ENCODE data around the gene CACNA1C.

Gene CACNA1C

GRCh38 chr12:2234646-2235350, 182.0 kb downstream of the CACNA1C start:
- no peaks in the 10 kb centered on the region for H3K36me3 ChIP-seq (ENCODE audit: insufficient read depth, low read length)
- no peak overlapping the region for H3K4me3 ChIP-seq (ENCODE audit: low read depth, low read length)
- H3K27ac ChIP-seq (ENCODE audit: low read depth, low read length): no peak overlapping the region
- H3K79me2 ChIP-seq (ENCODE audit: control insufficient read depth, insufficient read depth, low read length, unreplicated experiment): no peaks in the 10 kb centered on the region
- H3K27me3 ChIP-seq (ENCODE audit: insufficient read depth, low read length): no peaks in the 10 kb centered on the region
- H3K4me1 ChIP-seq (ENCODE audit: control insufficient read depth, insufficient read depth, low read length, unreplicated experiment): peaks cover 21% of the 10 kb centered on the region
- no peak overlapping the region for H2AFZ ChIP-seq (ENCODE audit: low read length, unreplicated experiment)

DNA sequence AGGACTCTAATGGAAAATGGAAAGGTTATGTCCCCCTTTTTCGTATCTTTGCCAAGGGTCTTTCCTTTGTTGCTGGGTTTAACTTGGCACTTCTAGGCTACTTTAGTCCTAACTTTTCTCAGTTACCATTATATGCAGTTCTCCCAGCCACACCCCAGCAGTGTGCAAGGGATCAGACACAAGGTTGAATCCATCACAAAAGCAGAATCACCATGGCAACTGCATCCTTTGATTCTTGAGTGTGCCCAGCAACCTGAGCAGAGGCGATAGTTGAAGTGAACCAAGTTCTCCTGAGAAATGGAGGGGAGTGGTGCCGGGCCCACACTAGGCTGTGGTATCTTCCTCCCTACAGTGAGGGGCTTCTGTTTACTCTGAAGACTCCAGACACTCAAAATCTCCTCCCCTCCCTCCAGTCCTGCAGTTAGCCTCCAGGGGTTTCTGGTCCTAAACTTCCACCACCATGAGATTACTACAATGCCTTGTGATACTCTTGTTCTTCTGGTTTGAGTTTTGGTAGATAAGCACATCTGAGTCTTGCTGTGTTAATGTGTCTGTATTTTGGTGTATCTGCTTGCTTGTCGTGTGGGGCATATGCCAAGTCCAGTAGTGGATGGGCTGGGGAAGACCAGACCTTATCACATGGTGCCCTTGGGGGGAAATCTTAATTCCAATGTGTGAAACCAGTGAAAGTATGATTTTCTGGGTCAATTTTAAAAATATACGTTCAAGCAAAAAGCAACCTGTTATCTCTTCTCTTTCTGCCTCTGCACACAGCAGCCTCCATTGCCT, 183.9 kb downstream of the CACNA1C start:
- no peaks in the 10 kb centered on the region for H3K36me3 ChIP-seq (ENCODE audit: insufficient read depth, low read length)
- H2AFZ ChIP-seq (ENCODE audit: low read length, unreplicated experiment): no peak overlapping the region
- no peaks in the 10 kb centered on the region for H3K27me3 ChIP-seq (ENCODE audit: insufficient read depth, low read length)
- H3K79me2 ChIP-seq (ENCODE audit: control insufficient read depth, insufficient read depth, low read length, unreplicated experiment): no peaks in the 10 kb centered on the region
- peaks cover 21% of the 10 kb centered on the region for H3K4me1 ChIP-seq (ENCODE audit: control insufficient read depth, insufficient read depth, low read length, unreplicated experiment)
- no peak overlapping the region for H3K27ac ChIP-seq (ENCODE audit: low read depth, low read length)
- H3K4me3 ChIP-seq (ENCODE audit: low read depth, low read length): no peak overlapping the region

DNA sequence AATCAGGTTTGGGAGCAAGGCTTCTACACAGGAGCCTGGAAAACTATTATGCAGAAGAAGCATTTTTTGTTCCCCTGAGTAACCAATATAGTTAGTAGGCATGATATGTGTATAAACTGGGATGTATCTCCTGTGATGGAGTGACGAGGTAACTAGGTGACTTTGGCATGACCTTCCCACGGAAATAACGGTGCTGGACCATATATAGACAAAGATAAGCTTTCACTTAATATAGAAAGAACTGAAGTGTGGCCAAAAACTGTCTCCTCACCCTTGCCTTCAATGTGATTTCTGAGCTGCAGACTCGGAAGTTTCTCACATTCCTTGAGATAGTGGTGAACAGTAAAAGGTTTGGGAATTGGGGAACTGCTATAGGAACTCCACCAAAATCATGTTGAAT, 185.3 kb downstream of the CACNA1C start:
- H3K4me1 ChIP-seq (ENCODE audit: control insufficient read depth, insufficient read depth, low read length, unreplicated experiment): peaks cover 10% of the 10 kb centered on the region
- no peaks in the 10 kb centered on the region for H3K36me3 ChIP-seq (ENCODE audit: insufficient read depth, low read length)
- H3K4me3 ChIP-seq (ENCODE audit: low read depth, low read length): no peak overlapping the region
- H3K27ac ChIP-seq (ENCODE audit: low read depth, low read length): no peak overlapping the region
- no peaks in the 10 kb centered on the region for H3K27me3 ChIP-seq (ENCODE audit: insufficient read depth, low read length)
- no peak overlapping the region for H2AFZ ChIP-seq (ENCODE audit: low read length, unreplicated experiment)
- no peaks in the 10 kb centered on the region for H3K79me2 ChIP-seq (ENCODE audit: control insufficient read depth, insufficient read depth, low read length, unreplicated experiment)

DNA sequence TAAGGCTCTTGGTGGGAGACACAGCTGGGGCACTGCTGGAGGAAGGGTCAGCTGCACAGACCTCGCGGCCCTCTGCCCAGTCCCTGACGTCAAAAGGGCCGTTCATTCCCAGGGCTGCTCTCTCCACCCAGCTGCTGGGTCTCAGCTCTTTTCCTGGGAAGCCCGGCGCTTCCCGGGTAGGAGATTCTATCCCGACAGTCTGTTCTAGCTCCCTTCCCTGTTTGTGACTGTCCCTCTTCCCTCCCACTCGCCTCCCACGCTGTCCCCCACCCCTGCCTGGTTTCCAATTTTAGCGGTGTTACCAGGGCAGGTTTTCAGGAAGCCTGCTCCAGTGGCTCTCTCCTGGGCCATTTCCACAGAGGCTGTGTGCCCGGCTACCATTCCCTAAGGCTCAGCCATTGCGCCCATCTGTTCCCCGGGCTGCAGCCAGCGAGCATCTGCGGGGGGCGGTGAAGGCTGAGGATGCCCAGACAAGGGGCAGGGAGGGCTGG, 186.6 kb downstream of the CACNA1C start:
- H3K27ac ChIP-seq (ENCODE audit: low read depth, low read length): no peak overlapping the region
- no peaks in the 10 kb centered on the region for H3K79me2 ChIP-seq (ENCODE audit: control insufficient read depth, insufficient read depth, low read length, unreplicated experiment)
- H3K36me3 ChIP-seq (ENCODE audit: insufficient read depth, low read length): no peaks in the 10 kb centered on the region
- H3K4me1 ChIP-seq (ENCODE audit: control insufficient read depth, insufficient read depth, low read length, unreplicated experiment): peaks cover 11% of the 10 kb centered on the region
- H2AFZ ChIP-seq (ENCODE audit: low read length, unreplicated experiment): no peak overlapping the region
- H3K4me3 ChIP-seq (ENCODE audit: low read depth, low read length): no peak overlapping the region
- no peaks in the 10 kb centered on the region for H3K27me3 ChIP-seq (ENCODE audit: insufficient read depth, low read length)

DNA sequence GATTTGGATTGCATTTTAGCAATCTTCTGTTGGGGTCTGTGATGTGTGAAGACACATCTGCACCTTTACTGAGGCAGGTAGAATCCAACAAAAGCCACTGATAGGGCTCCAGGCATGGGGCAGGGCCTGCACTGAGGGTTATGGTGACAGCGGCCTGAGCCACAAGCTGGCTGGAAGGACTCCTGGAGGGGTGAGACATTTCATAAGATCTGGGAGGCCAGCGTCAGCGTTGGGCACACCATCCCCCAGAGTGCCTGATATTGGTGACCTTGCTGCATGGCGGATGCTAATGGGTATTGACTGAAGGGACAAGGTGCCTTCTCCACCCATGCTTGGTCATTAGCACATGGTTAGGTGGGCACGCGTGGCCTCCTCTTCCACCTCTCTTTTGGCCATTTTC, 187.6 kb downstream of the CACNA1C start:
- H3K27ac ChIP-seq (ENCODE audit: low read depth, low read length): no peak overlapping the region
- H3K36me3 ChIP-seq (ENCODE audit: insufficient read depth, low read length): no peaks in the 10 kb centered on the region
- H2AFZ ChIP-seq (ENCODE audit: low read length, unreplicated experiment): no peak overlapping the region
- no peaks in the 10 kb centered on the region for H3K27me3 ChIP-seq (ENCODE audit: insufficient read depth, low read length)
- peaks cover 16% of the 10 kb centered on the region for H3K4me1 ChIP-seq (ENCODE audit: control insufficient read depth, insufficient read depth, low read length, unreplicated experiment)
- H3K4me3 ChIP-seq (ENCODE audit: low read depth, low read length): no peak overlapping the region
- no peaks in the 10 kb centered on the region for H3K79me2 ChIP-seq (ENCODE audit: control insufficient read depth, insufficient read depth, low read length, unreplicated experiment)

DNA sequence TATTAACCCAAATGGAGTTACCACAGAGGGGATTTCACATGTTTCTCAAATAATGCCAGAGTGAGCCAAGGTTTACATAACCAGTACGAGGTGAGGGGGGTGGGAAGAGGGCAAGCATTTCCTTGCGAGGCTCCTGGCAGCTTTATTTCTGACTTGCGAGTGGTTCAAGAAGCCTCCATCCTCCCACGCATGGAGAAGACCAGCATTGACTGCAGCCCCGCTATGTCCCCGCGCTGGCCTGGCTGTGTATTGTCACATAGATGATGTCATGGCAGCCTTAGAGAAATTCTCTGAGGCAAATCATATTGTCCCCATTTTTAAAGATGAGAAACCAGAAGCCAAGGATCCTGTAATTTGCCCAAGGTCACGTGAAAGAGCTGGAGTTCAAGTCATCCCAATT, 188.2 kb downstream of the CACNA1C start:
- Histone ChIP-seq H3K27me3 (ENCODE audit: insufficient read depth, low read length) (no peaks in the 10 kb centered on the region), H3K27ac (ENCODE audit: low read depth, low read length) (no peak overlapping the region), H3K4me1 (ENCODE audit: control insufficient read depth, insufficient read depth, low read length, unreplicated experiment) (peaks cover 16% of the 10 kb centered on the region)

DNA sequence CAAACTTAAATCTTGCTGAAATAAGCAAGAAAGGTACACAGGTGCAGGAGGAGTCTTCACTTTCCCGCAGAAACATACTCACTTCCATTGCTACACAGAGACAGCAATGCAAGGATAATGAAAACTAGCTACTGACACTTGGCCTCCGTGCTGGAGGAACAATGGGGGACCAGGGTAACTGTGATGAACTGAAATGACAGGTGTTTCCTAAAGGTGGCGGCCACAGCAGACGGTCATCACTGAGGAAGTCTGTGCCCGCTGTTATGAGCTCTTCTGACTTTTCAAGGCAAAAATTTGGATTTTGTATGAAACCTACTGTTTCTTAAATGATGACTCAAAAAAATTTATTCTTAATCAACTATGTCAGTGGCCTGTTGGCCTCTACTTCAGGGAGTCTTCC, 189.4 kb downstream of the CACNA1C start:
- Histone ChIP-seq H3K27me3 (ENCODE audit: insufficient read depth, low read length) (no peaks in the 10 kb centered on the region), H3K27ac (ENCODE audit: low read depth, low read length) (no peak overlapping the region), H3K4me1 (ENCODE audit: control insufficient read depth, insufficient read depth, low read length, unreplicated experiment) (peaks cover 16% of the 10 kb centered on the region), H3K36me3 (ENCODE audit: insufficient read depth, low read length) (no peaks in the 10 kb centered on the region), H3K4me3 (ENCODE audit: low read depth, low read length) (no peak overlapping the region), H3K79me2 (ENCODE audit: control insufficient read depth, insufficient read depth, low read length, unreplicated experiment) (no peaks in the 10 kb centered on the region), H2AFZ (ENCODE audit: low read length, unreplicated experiment) (no peak overlapping the region)

More for the DNA sequence above, 188.2 kb downstream of the CACNA1C start:
- Histone ChIP-seq H3K36me3 (ENCODE audit: insufficient read depth, low read length) (no peaks in the 10 kb centered on the region), H2AFZ (ENCODE audit: low read length, unreplicated experiment) (no peak overlapping the region), H3K79me2 (ENCODE audit: control insufficient read depth, insufficient read depth, low read length, unreplicated experiment) (no peaks in the 10 kb centered on the region), H3K4me3 (ENCODE audit: low read depth, low read length) (no peak overlapping the region)

DNA sequence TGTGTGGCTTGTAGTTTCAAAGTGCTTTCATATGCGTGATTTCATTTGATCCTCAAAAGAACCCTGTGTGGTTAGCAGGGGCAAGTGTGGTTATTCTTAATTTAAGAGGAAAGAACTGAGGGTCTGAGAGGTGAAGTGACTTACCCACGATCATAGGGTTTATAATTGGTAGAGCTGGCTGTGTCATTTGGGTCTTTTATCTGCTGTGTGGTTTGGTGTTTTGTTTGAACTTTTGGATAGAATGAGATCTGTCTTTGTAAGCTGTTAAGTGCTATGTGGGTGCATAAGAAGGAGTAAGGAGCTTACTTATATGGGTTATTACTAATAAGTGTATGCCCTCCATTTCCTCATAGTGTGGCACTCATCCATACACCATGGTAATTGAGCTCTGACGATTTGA, 190.0 kb downstream of the CACNA1C start:
- Histone ChIP-seq H3K27me3 (ENCODE audit: insufficient read depth, low read length) (no peaks in the 10 kb centered on the region), H3K27ac (ENCODE audit: low read depth, low read length) (no peak overlapping the region), H3K36me3 (ENCODE audit: insufficient read depth, low read length) (no peaks in the 10 kb centered on the region), H3K4me1 (ENCODE audit: control insufficient read depth, insufficient read depth, low read length, unreplicated experiment) (peaks cover 16% of the 10 kb centered on the region), H2AFZ (ENCODE audit: low read length, unreplicated experiment) (no peak overlapping the region), H3K4me3 (ENCODE audit: low read depth, low read length) (no peak overlapping the region), H3K79me2 (ENCODE audit: control insufficient read depth, insufficient read depth, low read length, unreplicated experiment) (no peaks in the 10 kb centered on the region)

GRCh38 chr12:2243275-2243674, 190.5 kb downstream of the CACNA1C start:
- no peaks in the 10 kb centered on the region for H3K79me2 ChIP-seq (ENCODE audit: control insufficient read depth, insufficient read depth, low read length, unreplicated experiment)

GRCh38 chr12:2244013-2244861, 191.4 kb downstream of the CACNA1C start:
- H3K4me3 ChIP-seq (ENCODE audit: low read depth, low read length): no peak overlapping the region
- peaks cover 16% of the 10 kb centered on the region for H3K4me1 ChIP-seq (ENCODE audit: control insufficient read depth, insufficient read depth, low read length, unreplicated experiment)
- H2AFZ ChIP-seq (ENCODE audit: low read length, unreplicated experiment): peak overlapping the region; percentile 88
- H3K79me2 ChIP-seq (ENCODE audit: control insufficient read depth, insufficient read depth, low read length, unreplicated experiment): no peaks in the 10 kb centered on the region
- peak overlapping the region; percentile 64 for H3K27ac ChIP-seq (ENCODE audit: low read depth, low read length)
- no peaks in the 10 kb centered on the region for H3K36me3 ChIP-seq (ENCODE audit: insufficient read depth, low read length)
- H3K27me3 ChIP-seq (ENCODE audit: insufficient read depth, low read length): no peaks in the 10 kb centered on the region

More at GRCh38 chr12:2243275-2243674, 190.5 kb downstream of the CACNA1C start:
- no peaks in the 10 kb centered on the region for H3K27me3 ChIP-seq (ENCODE audit: insufficient read depth, low read length)
- H3K4me3 ChIP-seq (ENCODE audit: low read depth, low read length): no peak overlapping the region
- H3K4me1 ChIP-seq (ENCODE audit: control insufficient read depth, insufficient read depth, low read length, unreplicated experiment): peaks cover 16% of the 10 kb centered on the region
- H3K36me3 ChIP-seq (ENCODE audit: insufficient read depth, low read length): no peaks in the 10 kb centered on the region
- H3K27ac ChIP-seq (ENCODE audit: low read depth, low read length): no peak overlapping the region
- H2AFZ ChIP-seq (ENCODE audit: low read length, unreplicated experiment): no peak overlapping the region
